ENCODE measurements around the gene SLC35F6.
"Not testable (repeated sequence)": the region's sequence is repeated elsewhere in the genome, so short reads cannot be mapped to it uniquely, and the experiment has no call there.

The SLC35F6 gene

DNA sequence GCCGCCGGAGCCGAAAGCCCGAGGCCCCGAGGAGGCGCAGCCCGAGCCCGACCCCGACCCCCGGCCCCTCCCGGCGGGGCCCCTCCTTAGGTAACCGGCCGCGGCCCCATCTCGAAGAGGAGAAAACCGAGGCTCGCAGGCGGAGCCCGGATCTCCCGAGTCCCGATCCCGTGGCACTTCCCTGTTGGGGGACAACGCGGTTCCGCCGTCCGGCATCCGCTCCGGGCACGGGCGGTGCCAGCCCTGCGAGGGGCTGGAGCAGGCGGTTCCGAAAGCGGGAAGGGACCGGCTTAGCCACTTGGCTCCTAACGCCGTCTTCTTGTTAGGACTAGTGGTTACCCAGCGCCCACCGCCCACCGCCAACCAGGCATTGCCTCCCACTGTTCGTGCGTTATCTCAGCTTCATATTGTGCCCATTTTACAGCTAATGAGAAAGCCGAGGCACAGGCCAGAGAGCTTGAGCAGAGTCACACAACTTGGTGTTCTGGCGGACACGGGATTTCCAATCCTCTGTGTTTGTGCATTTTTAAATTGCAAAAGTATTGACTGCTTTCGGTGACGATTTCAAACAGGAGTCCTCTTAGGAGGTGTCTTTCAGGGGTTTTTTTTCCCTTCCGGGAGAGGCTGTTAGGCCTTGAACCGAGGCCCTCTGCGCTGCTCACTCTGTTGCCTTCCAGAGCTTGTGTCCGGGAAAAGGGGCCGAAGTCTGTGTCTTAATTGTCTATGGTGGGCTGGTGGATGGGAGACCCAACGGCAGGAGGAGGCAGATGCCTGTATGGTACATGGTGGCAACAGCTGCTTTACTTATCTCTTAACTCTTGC lies 22.3 kb downstream of the SLC35F6 start:
- DNase-seq, result no peak

DNA sequence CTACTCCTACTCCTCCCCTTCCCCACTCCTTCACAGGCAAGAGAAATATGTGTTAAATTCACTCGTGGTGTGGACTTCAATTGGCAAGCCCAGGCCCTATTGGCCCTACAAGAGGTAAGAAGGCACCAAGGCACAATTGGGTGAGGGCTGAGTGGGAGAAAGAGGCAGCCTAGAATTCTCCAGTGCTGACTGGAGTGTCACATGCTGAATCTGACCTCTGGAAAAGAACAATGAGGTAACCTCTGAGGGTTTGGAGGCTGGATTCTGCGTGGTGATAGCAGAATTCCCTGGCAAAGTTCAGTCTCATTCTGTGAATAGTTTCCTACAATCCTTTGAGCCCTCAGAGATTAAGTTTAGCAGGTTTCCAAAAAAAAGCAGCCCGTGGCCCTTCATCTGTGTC lies 28.6 kb downstream of the SLC35F6 start:
- DNase-seq, result no peak

DNA sequence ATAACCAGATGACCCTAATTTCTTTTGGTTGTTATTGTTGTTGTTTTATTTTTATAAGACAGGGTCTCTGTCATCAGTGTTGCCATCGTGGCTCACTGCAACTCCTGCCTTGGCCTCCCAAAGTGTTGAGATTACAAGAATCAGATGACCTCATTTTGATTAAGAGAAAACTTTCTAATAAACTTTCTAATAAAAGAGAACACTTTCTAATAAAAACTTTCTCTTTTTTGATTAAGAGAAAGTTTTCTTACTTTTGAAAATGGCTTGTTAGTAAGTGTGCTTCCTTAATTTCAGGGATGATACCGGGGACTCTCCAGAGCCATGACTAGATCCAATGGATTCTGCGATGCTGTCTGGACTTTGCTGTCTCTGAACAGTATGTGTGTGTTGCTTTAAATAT lies 29.4 kb downstream of the SLC35F6 start:
- no peak for DNase-seq

DNA sequence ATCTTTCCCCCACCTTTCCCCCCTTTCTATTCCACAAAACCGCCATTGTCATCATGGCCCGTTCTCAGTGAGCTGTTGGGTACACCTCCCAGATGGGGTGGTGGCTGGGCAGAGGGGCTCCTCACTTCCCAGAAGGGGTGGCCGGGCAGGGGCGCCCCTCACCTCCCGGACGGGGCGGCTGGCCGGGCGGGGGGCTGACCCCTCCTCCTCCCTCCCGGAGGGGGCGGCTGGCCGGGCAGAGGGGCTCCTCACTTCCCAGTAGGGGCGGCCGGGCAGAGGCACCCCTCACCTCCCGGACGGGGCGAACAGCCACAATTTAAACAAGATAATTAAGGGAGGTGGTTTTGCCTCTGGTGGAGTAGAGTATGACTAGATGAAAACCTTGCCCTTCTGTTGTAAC lies 31.1 kb downstream of the SLC35F6 start:
- not testable (repeated sequence) for DNase-seq

DNA sequence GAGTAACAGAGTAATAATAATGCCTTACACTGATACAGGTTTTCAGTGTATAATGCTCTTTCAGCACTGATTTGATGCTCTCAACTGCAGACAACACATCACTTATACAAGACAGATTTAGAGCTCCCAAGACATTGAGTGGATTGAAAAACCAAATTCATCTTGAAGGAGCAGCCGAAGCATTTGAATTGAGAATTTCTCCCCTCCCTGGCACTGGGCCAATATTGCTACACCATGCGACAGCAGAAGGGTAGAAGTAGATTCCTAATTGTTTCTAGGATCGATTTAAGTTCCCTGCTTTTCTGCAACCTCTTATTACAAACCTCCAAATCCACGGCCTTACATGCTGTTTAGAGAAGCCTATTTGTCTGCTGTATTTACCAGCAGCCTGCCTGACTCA lies 37.2 kb downstream of the SLC35F6 start:
- no peak for DNase-seq

DNA sequence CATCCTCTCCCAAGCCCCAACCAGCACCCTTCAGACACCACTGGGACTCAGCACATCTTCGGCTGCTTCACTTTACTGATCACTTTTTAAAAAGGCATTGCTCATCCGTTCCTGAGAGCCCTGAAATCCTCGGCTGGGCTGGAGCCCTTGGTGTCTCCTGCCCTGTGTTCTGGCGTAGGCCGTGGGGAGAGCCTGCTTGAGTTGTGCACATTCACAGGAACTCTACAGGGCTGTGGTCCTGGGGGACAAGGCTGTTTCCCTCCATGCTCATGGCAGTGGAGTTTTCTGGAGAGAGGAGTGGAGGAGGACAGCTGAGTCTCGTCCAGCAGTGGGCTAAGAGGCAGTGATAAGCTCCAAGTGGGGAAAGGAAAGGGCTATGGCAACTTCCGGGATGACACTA lies 37.7 kb downstream of the SLC35F6 start:
- no peak for DNase-seq

DNA sequence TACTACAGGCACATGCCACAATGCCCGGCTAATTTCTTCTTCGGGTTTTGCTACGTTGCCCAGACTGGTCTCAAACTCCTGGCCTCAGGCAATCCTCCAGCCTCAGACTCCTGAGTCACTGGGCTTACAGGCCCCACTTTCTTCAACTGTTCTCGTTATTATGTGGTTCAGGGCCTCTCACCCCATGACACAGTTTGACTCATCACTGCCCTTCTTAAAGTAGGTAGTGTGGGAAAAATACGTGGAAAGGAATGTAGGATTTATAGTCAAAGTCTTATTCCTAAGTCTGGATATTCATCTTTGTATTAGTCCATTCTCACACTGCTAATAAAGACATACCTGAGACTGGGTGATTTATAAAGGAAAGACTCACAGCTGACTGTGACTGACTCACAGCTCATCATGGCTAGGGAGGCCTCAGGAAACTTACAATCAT lies 41.2 kb downstream of the SLC35F6 start:
- no peak for DNase-seq

DNA sequence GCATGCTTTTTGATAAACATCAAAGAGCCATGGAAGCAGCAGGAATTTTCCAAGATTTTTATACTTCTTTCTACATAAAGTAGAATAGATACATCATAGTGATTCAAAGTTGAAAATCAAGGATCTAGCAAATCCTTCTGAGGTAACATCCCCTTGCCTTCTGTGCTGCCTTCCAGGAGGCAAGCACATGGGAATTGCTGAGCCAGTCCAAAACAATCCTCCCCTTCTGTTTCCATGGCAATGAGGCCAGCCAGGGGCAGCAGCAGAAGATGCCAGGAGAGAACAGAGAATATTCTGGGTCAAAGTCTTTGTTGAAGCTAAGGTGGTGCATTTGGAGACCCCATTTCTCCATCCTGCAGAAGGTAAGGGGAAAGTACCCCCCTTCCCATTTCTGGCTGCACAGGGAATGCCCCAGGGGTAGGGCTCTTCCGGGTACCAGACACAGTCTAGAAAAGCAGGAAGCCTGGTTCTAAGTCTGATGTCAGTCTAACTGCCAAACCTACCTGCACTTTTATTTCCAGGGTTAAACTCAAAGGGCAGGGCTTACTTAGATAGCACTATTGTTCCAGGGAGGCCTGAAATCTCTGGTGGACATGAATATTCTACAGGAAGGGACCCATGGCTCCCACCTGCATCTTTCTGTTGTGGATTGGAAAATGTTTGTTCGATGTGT lies 43.8 kb downstream of the SLC35F6 start:
- DNase-seq, result no peak

DNA sequence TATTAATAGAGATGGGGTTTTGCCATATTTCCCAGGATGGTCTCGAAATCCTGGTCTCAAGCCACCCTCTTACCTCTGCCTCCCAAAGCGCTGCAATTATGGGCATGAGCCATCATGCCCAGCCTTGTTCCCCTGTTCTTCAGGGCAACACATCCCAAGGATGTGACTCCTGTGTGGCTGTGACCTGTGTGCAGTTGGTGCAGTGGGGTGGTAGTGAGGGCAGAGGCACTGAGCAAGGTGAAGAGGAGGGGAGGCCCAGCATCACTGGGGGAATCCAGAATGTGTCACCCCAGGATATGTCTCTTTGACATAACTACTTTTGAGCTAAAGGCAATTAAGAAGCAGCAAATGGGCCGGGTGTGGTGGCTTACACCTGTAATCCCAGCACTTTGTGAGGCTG lies 45.1 kb downstream of the SLC35F6 start:
- DNase-seq, result no peak

DNA sequence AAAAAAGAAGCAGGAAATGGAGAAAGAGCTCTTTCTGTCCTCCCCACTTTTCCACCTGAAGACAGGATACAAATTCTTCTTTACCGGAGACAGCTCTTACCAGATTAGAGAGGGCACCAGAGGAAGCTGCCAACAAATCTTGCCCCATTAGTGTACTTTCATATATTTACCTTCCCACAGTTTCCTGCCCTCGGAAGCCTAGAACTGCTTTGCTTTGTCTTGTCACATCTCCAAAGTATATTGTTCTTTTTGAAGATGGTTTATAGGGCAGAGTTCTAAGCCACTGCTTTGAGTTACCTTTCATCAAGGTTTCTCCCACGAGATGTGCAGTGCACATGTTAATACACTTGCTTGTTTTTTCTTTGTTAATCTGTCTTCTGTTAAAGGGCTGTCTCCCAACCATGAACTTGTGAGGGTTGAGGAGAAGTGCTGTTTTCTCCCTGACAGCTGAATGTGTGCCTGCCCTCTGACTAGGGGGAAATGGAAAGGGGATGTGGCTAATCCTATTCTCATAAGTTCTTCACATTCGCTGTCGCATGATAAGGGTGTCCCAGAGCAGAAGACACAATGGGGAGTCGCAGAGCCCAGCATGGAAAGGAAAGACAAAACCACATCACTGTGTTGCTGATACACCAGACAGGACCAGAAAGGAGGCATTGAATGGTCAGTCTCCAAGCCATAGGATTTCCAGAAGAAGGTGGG lies 45.9 kb downstream of the SLC35F6 start:
- DNase-seq, result no peak

DNA sequence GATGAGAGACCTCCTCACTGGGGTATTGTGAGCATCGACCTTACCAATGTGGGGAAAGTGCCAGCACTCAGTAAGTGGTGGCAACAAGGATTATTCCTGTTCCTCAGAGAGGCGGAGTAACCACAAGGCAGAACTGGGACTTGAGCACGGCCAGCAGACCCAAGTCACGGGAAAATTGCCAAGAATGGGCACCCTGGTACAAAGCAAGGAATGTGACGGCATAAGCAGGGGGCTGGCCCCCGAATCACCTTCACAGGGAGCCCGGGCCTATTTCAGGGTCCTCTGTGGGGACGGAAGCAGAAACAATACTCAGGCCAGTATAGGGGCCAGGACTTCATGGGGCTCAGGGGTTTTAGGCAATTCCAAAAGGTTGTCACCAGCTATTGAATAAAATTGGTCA lies 47.2 kb downstream of the SLC35F6 start:
- DNase-seq, result no peak

DNA sequence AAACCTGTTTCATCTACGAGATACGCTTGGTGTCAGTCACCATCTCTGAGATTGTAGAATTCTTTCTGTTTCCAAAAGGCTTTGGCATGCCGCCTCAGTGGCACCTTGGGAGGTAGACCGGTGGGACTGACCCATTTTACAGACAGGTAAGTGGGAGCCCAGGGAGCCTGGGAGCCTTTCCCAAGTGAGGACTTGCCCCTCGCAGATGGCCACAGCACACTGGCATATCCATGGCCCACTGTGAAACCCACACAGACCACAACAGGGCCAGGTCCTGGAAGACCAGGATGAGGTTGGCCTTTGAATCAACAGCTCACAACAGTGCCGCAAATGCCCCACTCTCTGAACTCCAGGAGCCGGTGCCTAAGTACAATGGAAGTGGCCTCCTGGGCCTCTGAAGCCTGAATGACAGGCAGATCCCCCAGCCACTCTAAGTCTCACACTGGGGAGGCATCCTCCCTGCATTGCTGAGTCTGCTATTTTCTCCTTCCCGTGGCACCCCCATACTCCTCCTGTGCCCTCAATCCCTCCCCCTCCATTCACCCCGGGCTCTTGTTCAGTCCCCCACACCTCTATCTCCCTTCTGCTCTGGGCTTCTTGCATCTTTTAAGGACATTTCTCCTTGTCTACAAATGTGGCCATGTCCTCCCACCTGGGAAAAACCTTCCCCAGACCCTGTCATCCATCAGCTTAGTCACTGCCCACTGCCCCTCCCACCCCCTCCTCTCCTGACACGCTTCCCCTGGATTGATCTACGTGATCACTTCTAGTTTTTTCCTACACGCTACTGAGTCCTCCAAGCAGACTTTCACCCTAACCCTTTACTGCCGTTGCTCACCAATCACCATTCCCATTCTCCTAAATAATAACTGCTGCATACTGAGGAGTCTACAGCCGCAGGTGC lies 48.0 kb downstream of the SLC35F6 start:
- DNase-seq, result no peak

DNA sequence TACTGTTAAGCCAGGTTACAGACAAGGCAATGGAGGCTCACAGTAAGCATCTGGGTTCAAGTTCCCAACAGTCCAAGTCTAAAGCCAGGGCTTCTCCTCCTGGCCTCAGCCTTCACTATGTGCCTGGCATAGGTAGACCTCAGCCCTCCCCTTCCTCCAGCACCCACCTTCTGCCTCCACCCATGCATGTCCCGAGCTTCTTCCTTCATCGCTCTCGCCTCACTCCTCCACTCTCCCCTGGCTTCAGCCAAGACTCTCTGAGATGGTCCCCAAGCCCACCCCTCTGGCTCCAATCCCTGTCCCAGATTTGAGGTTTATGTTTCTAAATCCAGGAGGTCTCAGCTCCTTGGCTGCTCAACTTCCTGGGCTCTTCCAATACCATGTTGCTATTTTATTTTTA lies 48.6 kb downstream of the SLC35F6 start:
- DNase-seq, result no peak

DNA sequence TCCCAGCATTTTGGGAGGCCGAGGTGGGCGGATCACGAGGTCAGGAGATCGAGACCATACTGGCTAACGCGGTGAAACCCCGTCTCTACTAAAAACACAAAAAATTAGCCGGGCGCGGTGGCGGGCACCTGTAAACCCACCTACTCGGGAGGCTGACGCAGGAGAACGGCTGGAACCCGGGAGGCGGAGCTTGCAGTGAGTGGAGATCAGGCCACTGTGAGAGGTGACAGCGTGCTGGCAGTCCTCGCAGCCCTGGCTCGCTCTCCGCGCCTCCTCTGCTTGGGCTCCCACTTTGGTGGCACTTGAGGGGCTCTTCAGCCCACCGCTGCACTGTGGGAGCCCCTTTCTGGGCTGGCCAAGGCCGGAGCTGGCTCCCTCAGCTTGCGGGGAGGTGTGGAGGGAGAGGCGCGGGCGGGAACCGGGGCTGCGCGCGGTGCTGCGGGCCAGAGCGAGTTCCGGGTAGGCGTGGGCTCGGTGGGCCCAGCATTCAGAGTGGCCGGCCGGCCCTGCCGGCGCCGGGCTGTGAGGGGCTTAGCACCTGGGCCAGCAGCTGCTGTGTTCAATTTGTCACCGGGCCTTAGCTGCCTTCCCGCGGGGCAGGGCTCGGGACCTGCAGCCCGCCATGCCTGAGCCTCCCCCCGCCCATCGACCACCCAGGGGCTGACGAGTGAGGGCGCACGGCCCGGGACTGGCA lies 50.1 kb downstream of the SLC35F6 start:
- not testable (repeated sequence) for DNase-seq

DNA sequence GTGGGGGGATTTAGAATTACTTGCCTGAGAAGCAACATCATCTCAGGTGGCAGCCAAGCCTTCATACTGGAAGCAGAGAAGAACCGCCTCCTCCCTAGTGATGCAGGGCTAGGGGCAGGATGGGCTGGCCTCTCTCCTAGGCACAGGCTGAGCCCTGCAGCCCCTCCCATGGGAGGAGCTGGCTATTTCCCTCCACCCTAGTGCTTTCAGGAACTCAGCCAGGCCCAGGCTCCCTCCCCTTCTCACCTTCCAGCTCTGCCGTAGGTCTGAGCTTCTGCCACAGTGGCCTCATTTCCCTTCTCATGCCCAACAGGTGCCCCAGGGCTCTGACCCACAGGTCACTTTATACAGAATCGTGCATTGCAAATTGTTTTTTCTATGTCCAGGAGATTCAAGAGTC lies 52.8 kb downstream of the SLC35F6 start:
- peak; percentile 21 for DNase-seq

DNA sequence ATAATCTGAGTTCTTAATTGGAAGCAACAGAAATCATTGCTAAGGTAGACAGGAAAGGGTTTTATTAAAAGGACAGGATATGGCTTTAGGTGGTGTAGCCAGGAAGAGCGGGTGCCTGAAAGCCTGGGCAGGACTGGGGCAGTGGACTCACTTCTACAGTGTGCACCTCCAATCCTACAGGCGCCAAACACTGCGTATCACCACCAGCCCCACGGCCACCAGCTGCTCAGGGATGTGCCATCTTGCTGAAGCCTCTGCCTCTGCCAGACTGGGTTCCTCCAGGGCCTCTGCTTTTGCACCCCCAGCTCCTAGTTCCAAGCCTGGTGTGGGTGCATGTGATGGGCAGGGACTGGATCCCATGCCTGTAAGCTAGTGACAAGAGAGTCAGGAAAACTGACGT lies 54.2 kb downstream of the SLC35F6 start:
- DNase-seq, result no peak

DNA sequence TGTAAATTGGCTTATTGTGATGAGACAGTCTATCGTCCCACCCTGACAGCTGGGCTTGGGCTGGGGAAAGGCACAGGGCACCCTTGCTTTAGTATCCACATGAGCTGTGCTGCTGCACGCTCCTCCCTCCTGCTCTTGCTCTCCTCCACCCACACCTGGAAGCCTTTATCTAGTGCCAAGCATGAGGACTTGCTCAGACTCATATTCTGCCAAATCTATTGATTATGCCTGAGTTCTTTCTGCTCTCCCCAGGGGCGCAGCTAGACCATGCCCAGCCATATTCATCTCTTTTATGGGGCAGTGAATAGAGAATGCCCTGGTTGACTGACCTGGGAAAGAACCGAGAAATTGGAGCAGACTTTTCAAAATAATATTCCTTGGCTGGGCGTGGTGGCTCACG lies 54.9 kb downstream of the SLC35F6 start:
- DNase-seq, result no peak

DNA sequence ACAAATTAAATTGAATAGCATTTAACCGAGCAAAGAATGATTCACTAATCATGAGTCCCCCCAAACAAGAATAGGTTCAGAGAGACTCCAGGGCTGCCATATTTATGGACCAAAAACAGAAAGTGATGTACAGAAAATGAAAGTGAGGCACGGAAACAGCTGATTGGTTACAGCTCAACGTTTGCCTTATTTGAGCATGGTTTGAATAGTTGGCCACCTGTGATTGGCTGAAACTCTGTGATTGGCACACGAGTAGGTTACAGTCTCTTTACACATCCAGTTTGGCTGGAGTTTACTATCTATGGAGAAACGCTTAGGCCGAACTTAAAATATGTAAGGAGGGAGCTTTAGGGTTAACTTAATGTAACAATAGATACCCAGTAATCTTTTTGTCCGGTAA lies 56.8 kb downstream of the SLC35F6 start:
- DNase-seq, result no peak

DNA sequence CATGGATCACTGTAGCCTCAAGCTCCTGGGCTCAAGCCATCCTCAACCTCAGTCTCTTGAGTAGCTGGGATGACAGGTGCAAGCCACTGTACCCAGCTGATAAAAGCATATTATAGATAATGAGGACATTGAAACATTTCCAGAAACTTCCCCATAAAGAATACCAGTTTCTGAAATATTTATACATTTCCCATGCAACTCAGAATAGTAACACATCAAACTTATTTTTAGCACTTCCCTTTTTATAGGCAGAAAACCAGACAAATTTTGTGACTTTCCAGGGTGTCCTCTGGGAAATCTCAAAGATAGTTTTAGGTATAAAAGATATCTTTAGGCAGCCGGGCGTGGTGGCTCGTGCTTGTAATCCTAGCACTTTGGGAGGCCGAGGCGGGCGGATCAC lies 58.8 kb downstream of the SLC35F6 start:
- DNase-seq, result no peak

Measured in NCI-H774 (cell line).